Natural killer cell (primary cell): Measurements from ENCODE around the gene POLR1C. TPM values are rescaled to one million over a fixed set of nuclear protein-coding genes. Genes with fewer than 3 reads are reported as not detected.

Source experiments
- ATAC-seq, 3 donors: fragments of 150-1000 bp in 2 of 3; fragments of 200-7000 bp in 1 of 3; cut with Tn5 transposase; 1 replicate in 1 of 3; 2 replicates in 2 of 3; pipeline ENCODE4 v1.10.0; 2021; ENCODE audit warnings: mild to moderate bottlenecking in 2 of 3, moderate library complexity in 2 of 3
- DNase-seq, 2 donors: peaks; one replicate each; pipeline versions ENCODE4 v3.0.0 to v3.0.0-alpha.2; 2013 to 2021; ENCODE audit warnings: mixed read lengths in 1 of 2
- H3K27ac ChIP-seq: one replicate; pipeline ENCODE4 v1.5.1; 2013; ENCODE audit warnings: mild to moderate bottlenecking, low read length
- H3K27me3 ChIP-seq: one replicate; pipeline ENCODE4 v1.6.1; 2013; ENCODE audit warnings: low read length; ENCODE audit not compliant: control insufficient read depth, insufficient read depth
- H3K36me3 ChIP-seq: one replicate; pipeline ENCODE4 v1.6.1; 2013; ENCODE audit warnings: low read length; ENCODE audit not compliant: control insufficient read depth, insufficient read depth
- H3K4me1 ChIP-seq: one replicate; pipeline ENCODE4 v1.6.1; 2013; ENCODE audit warnings: low read length; ENCODE audit not compliant: control insufficient read depth, insufficient read depth
- H3K4me3 ChIP-seq: one replicate; pipeline ENCODE4 v1.5.1; 2013; ENCODE audit warnings: low read length
- H3K9me3 ChIP-seq: one replicate; pipeline ENCODE4 v1.6.1; 2013; ENCODE audit warnings: low read length; ENCODE audit not compliant: control insufficient read depth, insufficient read depth
- H3K27ac Mint-ChIP-seq, 2 donors: one replicate each; pipeline ENCODE4 v1.8.0; 2022; ENCODE audit warnings: mild to moderate bottlenecking in 2 of 2, mixed read lengths in 2 of 2, moderate library complexity in 1 of 2
- H3K27me3 Mint-ChIP-seq, 2 donors: one replicate each; pipeline ENCODE4 v1.8.0; 2022; ENCODE audit warnings: low read depth in 2 of 2, mixed read lengths in 2 of 2
- H3K36me3 Mint-ChIP-seq: one replicate; pipeline ENCODE4 v1.8.0; 2022; ENCODE audit warnings: mixed read lengths
- H3K4me1 Mint-ChIP-seq, 2 donors: one replicate each; pipeline ENCODE4 v1.8.0; 2022; ENCODE audit warnings: mixed read lengths in 2 of 2
- H3K4me3 Mint-ChIP-seq: one replicate; pipeline ENCODE4 v1.8.0; 2022; ENCODE audit warnings: mild to moderate bottlenecking, moderate library complexity, mixed read lengths
- H3K9me3 Mint-ChIP-seq, 2 donors: one replicate each; pipeline ENCODE4 v1.8.0; 2022; ENCODE audit warnings: mixed read lengths in 2 of 2
- CTCF ChIP-seq: fragments of 200-600 bp; IDR thresholded peaks from one replicate; pipeline ENCODE4 v1.8.0; 2022; ENCODE audit warnings: antibody characterized with exemption
- whole genome bisulfite sequencing: methylation state at CpG from one replicate; pipeline ENCODE4 v1.1.7; 2013; ENCODE audit warnings: missing lambda C conversion rate; ENCODE audit not compliant: insufficient coverage; 5-methylcytosine and 5-hydroxymethylcytosine counted together
- intact Hi-C: fragments of 100-400 bp; cut with micrococcal nuclease; formaldehyde crosslinking; loops from one replicate; pipeline ENCODE4 v1.14.2; 2022
- total RNA-seq, 4 donors: library from RNA; stranded (reverse); fragments of 120-200 nt in 1 of 4; gene quantifications; one replicate each; pipeline versions ENCODE4 v1.2.3 to v1.2.4, GENCODE V29; 2013 to 2022

The POLR1C gene
- total RNA-seq, 3 donors from 2014 or later (not counting 1 experiment from before 2014, with no cell fraction given), result 22.3 to 29.3 (median 25.8) TPM

GRCh38 chr6:43559328-43559727, 42.4 kb downstream of the POLR1C start:
- Histone ChIP-seq H3K36me3 (peaks cover 77% of the 10 kb centered on the region), H3K4me3 (no peak overlapping the region), H3K9me3 (no peaks in the 10 kb centered on the region), H3K27me3 (no peaks in the 10 kb centered on the region), H3K27ac (no peak overlapping the region), H3K4me1 (no peaks in the 10 kb centered on the region)
- TF ChIP-seq CTCF, result no peak
- Mint-ChIP-seq H3K4me1 (no peaks in the 10 kb centered on the region), H3K9me3 (no peaks in the 10 kb centered on the region), H3K27me3 (no peaks in the 10 kb centered on the region), H3K27ac (no peak overlapping the region), H3K4me3 (no peak overlapping the region), H3K36me3 (peaks cover 31% of the 10 kb centered on the region)
- ATAC-seq, result no peak
- no peak for DNase-seq
- intact Hi-C loops, result no loop called here

GRCh38 chr6:43570876-43571441, 54.1 kb downstream of the POLR1C start:
- DNase-seq (no peak), ATAC-seq (no peak)
- Histone ChIP-seq H3K27me3 (no peaks in the 10 kb centered on the region), H3K27ac (no peak overlapping the region), H3K36me3 (peaks cover 43% of the 10 kb centered on the region), H3K9me3 (no peaks in the 10 kb centered on the region), H3K4me3 (no peak overlapping the region), H3K4me1 (peaks cover 6% of the 10 kb centered on the region)
- no peak for TF ChIP-seq CTCF
- H3K9me3 Mint-ChIP-seq, result no peaks in the 10 kb centered on the region
- peaks cover 13 to 14% of the 10 kb centered on the region in 2 donors for H3K4me1 Mint-ChIP-seq
- H3K36me3 Mint-ChIP-seq, result no peaks in the 10 kb centered on the region
- WGBS, result 97% methylated on average over 3 of the region's 5 CpGs
- H3K27me3 Mint-ChIP-seq, result no peaks in the 10 kb centered on the region
- intact Hi-C loops, result loop anchor here (10.0 kb wide), 1 partner anchor 56 kb away; the partner anchor contains the start of genes LRRC73, POLR1C and YIPF3
- H3K4me3 Mint-ChIP-seq, result no peak overlapping the region
- H3K27ac Mint-ChIP-seq, result no peak overlapping the region

Other genes with a start within 250 kb of the POLR1C start
- gene SLC22A7, start 218.8 kb upstream of the POLR1C start, total RNA-seq, result not detected
- gene CRIP3, start 208.3 kb upstream of the POLR1C start, total RNA-seq, result 1 to 10 TPM; 3.6 to 5.3 (median 4.3) TPM
- 10 to 100 TPM; 34.6 to 45.9 (median 43.0) TPM for gene ZNF318, start 147.4 kb upstream of the POLR1C start, total RNA-seq
- 10 to 100 TPM; 74.6 to 90.5 (median 81.9) TPM for gene ABCC10, start 89.5 kb upstream of the POLR1C start, total RNA-seq
- not detected for gene DLK2, start 61.5 kb upstream of the POLR1C start, total RNA-seq
- 10 to 100 TPM; 26.7 to 33.8 (median 29.9) TPM for gene TJAP1, start 39.5 kb upstream of the POLR1C start, total RNA-seq
- gene LRRC73, start 6.7 kb upstream of the POLR1C start, total RNA-seq, result under 1 TPM; 0.24 to 0.68 (median 0.45) TPM
- 10 to 100 TPM; 59.3 to 78.4 (median 70.0) TPM for gene YIPF3, start 163 bp upstream of the POLR1C start, total RNA-seq
- gene XPO5, start 58.9 kb downstream of the POLR1C start, total RNA-seq, result 10 to 100 TPM; 47.6 to 54.6 (median 48.7) TPM
- gene POLH, start 59.1 kb downstream of the POLR1C start, total RNA-seq, result 10 to 100 TPM in 1 of 3 donors, 1 to 10 TPM in 2; 7.7 to 11.2 (median 7.8) TPM
- gene GTPBP2, start 112.2 kb downstream of the POLR1C start, total RNA-seq, result 10 to 100 TPM; 56.5 to 71.7 (median 69.3) TPM
- gene MAD2L1BP, start 118.8 kb downstream of the POLR1C start, total RNA-seq, result 10 to 100 TPM; 29.9 to 43.3 (median 38.3) TPM
- under 1 TPM in 1 of 3 donors, not detected in 2; 0.23 TPM for gene RSPH9, start 127.9 kb downstream of the POLR1C start, total RNA-seq
- gene MRPS18A, start 170.7 kb downstream of the POLR1C start, total RNA-seq, result 10 to 100 TPM; 29.0 to 39.8 (median 33.1) TPM